Activated naive CD4-positive, alpha-beta T cell treated with anti-CD3 and anti-CD28 coated beads, Interleukin-2, amount 10 ng/mL, durations not matched to agents 7 days and 5 days (primary cell): Measurements from ENCODE around the gene KCNMB2.

Experiments used
- CTCF ChIA-PET: fragments of 350-600 bp; sonication (Branson Sonifier 250); formaldehyde crosslinking; loops from one replicate; lab custom pipeline; 2021; ENCODE audit warnings: antibody characterized with exemption; lab: Charles Lee
- DNase-seq: peaks from one replicate; pipeline ENCODE4 v3.0.0-alpha.2; 2020
- H3K27ac Mint-ChIP-seq: one replicate; pipeline ENCODE4 v1.8.0; 2021; ENCODE audit warnings: mild to moderate bottlenecking, moderate library complexity, mixed read lengths
- H3K27me3 Mint-ChIP-seq: one replicate; pipeline ENCODE4 v1.8.0; 2021; ENCODE audit warnings: mild to moderate bottlenecking, mixed read lengths
- H3K36me3 Mint-ChIP-seq: one replicate; pipeline ENCODE4 v1.8.0; 2021; ENCODE audit warnings: mixed read lengths
- H3K4me1 Mint-ChIP-seq: one replicate; pipeline ENCODE4 v1.8.0; 2021; ENCODE audit warnings: mixed read lengths
- H3K4me3 Mint-ChIP-seq: one replicate; pipeline ENCODE4 v1.8.0; 2021; ENCODE audit warnings: mild to moderate bottlenecking, moderate library complexity, mixed read lengths
- H3K9me3 Mint-ChIP-seq: one replicate; pipeline ENCODE4 v1.8.0; 2021; ENCODE audit warnings: mixed read lengths

KCNMB2 gene

GRCh38 chr3:178671377-178671776, 135.1 kb downstream of the KCNMB2 start:
- H3K4me3 Mint-ChIP-seq = no peak overlapping the region
- no peaks in the 10 kb centered on the region for H3K27me3 Mint-ChIP-seq
- no peak for DNase-seq
- peaks cover 6% of the 10 kb centered on the region for H3K4me1 Mint-ChIP-seq
- CTCF ChIA-PET = no interaction called here
- no peaks in the 10 kb centered on the region for H3K36me3 Mint-ChIP-seq
- H3K9me3 Mint-ChIP-seq = no peaks in the 10 kb centered on the region
- no peak overlapping the region for H3K27ac Mint-ChIP-seq

- H3K9me3 Mint-ChIP-seq = no peaks in the 10 kb centered on the region
- H3K27ac Mint-ChIP-seq = no peak overlapping the region
- H3K4me3 Mint-ChIP-seq = no peak overlapping the region
- CTCF ChIA-PET = no interaction called here
- no peaks in the 10 kb centered on the region for H3K36me3 Mint-ChIP-seq
- no peaks in the 10 kb centered on the region for H3K27me3 Mint-ChIP-seq
- no peak for DNase-seq
- H3K4me1 Mint-ChIP-seq = peaks cover 6% of the 10 kb centered on the region
Observed at GRCh38 chr3:178671791-178672190, 135.6 kb downstream of the KCNMB2 start.

- H3K9me3 Mint-ChIP-seq = no peaks in the 10 kb centered on the region
- CTCF ChIA-PET = no interaction called here
- H3K27me3 Mint-ChIP-seq = no peaks in the 10 kb centered on the region
- H3K4me1 Mint-ChIP-seq = peaks cover 6% of the 10 kb centered on the region
- H3K4me3 Mint-ChIP-seq = no peak overlapping the region
- H3K36me3 Mint-ChIP-seq = no peaks in the 10 kb centered on the region
- DNase-seq = no peak
- no peak overlapping the region for H3K27ac Mint-ChIP-seq
Observed at GRCh38 chr3:178672275-178672674, 136.0 kb downstream of the KCNMB2 start.

- no peak for DNase-seq
- no peaks in the 10 kb centered on the region for H3K27me3 Mint-ChIP-seq
- H3K9me3 Mint-ChIP-seq = no peaks in the 10 kb centered on the region
- H3K36me3 Mint-ChIP-seq = no peaks in the 10 kb centered on the region
- peaks cover 6% of the 10 kb centered on the region for H3K4me1 Mint-ChIP-seq
- no peak overlapping the region for H3K4me3 Mint-ChIP-seq
- CTCF ChIA-PET = no interaction called here
- no peak overlapping the region for H3K27ac Mint-ChIP-seq
Observed at GRCh38 chr3:178673529-178673928, 137.3 kb downstream of the KCNMB2 start.

GRCh38 chr3:178676077-178676476, 139.8 kb downstream of the KCNMB2 start:
- CTCF ChIA-PET = no interaction called here
- Mint-ChIP-seq H3K36me3 (no peaks in the 10 kb centered on the region), H3K4me1 (no peaks in the 10 kb centered on the region), H3K9me3 (no peaks in the 10 kb centered on the region), H3K27me3 (no peaks in the 10 kb centered on the region), H3K4me3 (no peak overlapping the region), H3K27ac (no peak overlapping the region)
- no peak for DNase-seq

GRCh38 chr3:178676942-178677790, 140.9 kb downstream of the KCNMB2 start:
- Mint-ChIP-seq H3K27ac (no peak overlapping the region), H3K36me3 (no peaks in the 10 kb centered on the region), H3K4me3 (no peak overlapping the region), H3K27me3 (no peaks in the 10 kb centered on the region), H3K9me3 (no peaks in the 10 kb centered on the region), H3K4me1 (no peaks in the 10 kb centered on the region)
- DNase-seq = no peak
- CTCF ChIA-PET = no interaction called here

GRCh38 chr3:178677961-178678360, 141.7 kb downstream of the KCNMB2 start:
- no peak overlapping the region for H3K27ac Mint-ChIP-seq
- CTCF ChIA-PET = no interaction called here

GRCh38 chr3:178680037-178680436, 143.8 kb downstream of the KCNMB2 start:
- CTCF ChIA-PET = no interaction called here
- Mint-ChIP-seq H3K4me1 (no peaks in the 10 kb centered on the region), H3K9me3 (peaks cover 2% of the 10 kb centered on the region), H3K27me3 (no peaks in the 10 kb centered on the region), H3K36me3 (no peaks in the 10 kb centered on the region), H3K4me3 (no peak overlapping the region), H3K27ac (no peak overlapping the region)
- DNase-seq = no peak

More at GRCh38 chr3:178677961-178678360, 141.7 kb downstream of the KCNMB2 start:
- DNase-seq = no peak
- Mint-ChIP-seq H3K4me1 (no peaks in the 10 kb centered on the region), H3K4me3 (no peak overlapping the region), H3K36me3 (no peaks in the 10 kb centered on the region), H3K9me3 (no peaks in the 10 kb centered on the region), H3K27me3 (no peaks in the 10 kb centered on the region)

GRCh38 chr3:178680489-178680888, 144.3 kb downstream of the KCNMB2 start:
- Mint-ChIP-seq H3K36me3 (no peaks in the 10 kb centered on the region), H3K27me3 (no peaks in the 10 kb centered on the region), H3K4me1 (no peaks in the 10 kb centered on the region), H3K27ac (no peak overlapping the region), H3K4me3 (no peak overlapping the region), H3K9me3 (peaks cover 2% of the 10 kb centered on the region)
- CTCF ChIA-PET = no interaction called here
- no peak for DNase-seq

- Mint-ChIP-seq H3K9me3 (peaks cover 2% of the 10 kb centered on the region), H3K4me1 (no peaks in the 10 kb centered on the region), H3K4me3 (no peak overlapping the region), H3K36me3 (no peaks in the 10 kb centered on the region), H3K27me3 (no peaks in the 10 kb centered on the region), H3K27ac (no peak overlapping the region)
- peak; percentile 25 for DNase-seq
- CTCF ChIA-PET = no interaction called here
Observed at GRCh38 chr3:178684881-178685590, 148.8 kb downstream of the KCNMB2 start.

- H3K36me3 Mint-ChIP-seq = no peaks in the 10 kb centered on the region
- H3K4me1 Mint-ChIP-seq = no peaks in the 10 kb centered on the region
- H3K27ac Mint-ChIP-seq = no peak overlapping the region
- H3K27me3 Mint-ChIP-seq = no peaks in the 10 kb centered on the region
- DNase-seq = no peak
- CTCF ChIA-PET = no interaction called here
- no peak overlapping the region for H3K4me3 Mint-ChIP-seq
- H3K9me3 Mint-ChIP-seq = peaks cover 2% of the 10 kb centered on the region
Observed at GRCh38 chr3:178685591-178685906, 149.3 kb downstream of the KCNMB2 start.

- H3K9me3 Mint-ChIP-seq = peaks cover 2% of the 10 kb centered on the region
- CTCF ChIA-PET = no interaction called here
- no peaks in the 10 kb centered on the region for H3K27me3 Mint-ChIP-seq
- no peak overlapping the region for H3K27ac Mint-ChIP-seq
- H3K4me1 Mint-ChIP-seq = no peaks in the 10 kb centered on the region
- H3K36me3 Mint-ChIP-seq = no peaks in the 10 kb centered on the region
- DNase-seq = no peak
- H3K4me3 Mint-ChIP-seq = no peak overlapping the region
Observed at GRCh38 chr3:178686826-178687225, 150.6 kb downstream of the KCNMB2 start.

GRCh38 chr3:178690571-178690970, 154.3 kb downstream of the KCNMB2 start:
- H3K27ac Mint-ChIP-seq = no peak overlapping the region
- H3K36me3 Mint-ChIP-seq = no peaks in the 10 kb centered on the region
- no peaks in the 10 kb centered on the region for H3K4me1 Mint-ChIP-seq
- CTCF ChIA-PET = no interaction called here
- no peaks in the 10 kb centered on the region for H3K27me3 Mint-ChIP-seq
- H3K4me3 Mint-ChIP-seq = no peak overlapping the region
- no peak for DNase-seq
- H3K9me3 Mint-ChIP-seq = peaks cover 4% of the 10 kb centered on the region

- H3K27me3 Mint-ChIP-seq = no peaks in the 10 kb centered on the region
- CTCF ChIA-PET = interaction anchor here (1.1 kb wide), 1 partner anchor 268 kb away, joined by 3 read pairs; no protein-coding TSS in a partner anchor
- no peaks in the 10 kb centered on the region for H3K4me1 Mint-ChIP-seq
- peaks cover 9% of the 10 kb centered on the region for H3K9me3 Mint-ChIP-seq
- H3K27ac Mint-ChIP-seq = no peak overlapping the region
- no peak overlapping the region for H3K4me3 Mint-ChIP-seq
- H3K36me3 Mint-ChIP-seq = no peaks in the 10 kb centered on the region
- no peak for DNase-seq
Observed at GRCh38 chr3:178699364-178699763, 163.1 kb downstream of the KCNMB2 start.

- CTCF ChIA-PET = interaction anchor here (1.1 kb wide), 1 partner anchor 267 kb away, joined by 3 read pairs; no protein-coding TSS in a partner anchor
- no peaks in the 10 kb centered on the region for H3K27me3 Mint-ChIP-seq
- H3K9me3 Mint-ChIP-seq = peaks cover 9% of the 10 kb centered on the region
- no peaks in the 10 kb centered on the region for H3K4me1 Mint-ChIP-seq
- H3K27ac Mint-ChIP-seq = no peak overlapping the region
- no peak overlapping the region for H3K4me3 Mint-ChIP-seq
- no peaks in the 10 kb centered on the region for H3K36me3 Mint-ChIP-seq
- DNase-seq = no peak
Observed at GRCh38 chr3:178699810-178700209, 163.6 kb downstream of the KCNMB2 start.
